ENCODE measurements around the gene OR2B2.

GRCh38 chr6:27901801-27902200, 10.4 kb downstream of the OR2B2 start:
- no peak for TF ChIP-seq CTCF (optimal IDR thresholded peaks at IDR 0.05 in 1 of 3, IDR thresholded peaks at IDR 0.05 in 1 of 3, conservative IDR thresholded peaks at IDR 0.05 in 1 of 3; ENCODE audit: extremely low read depth in 1 of 3, insufficient read depth in 2 of 3, low read length in 3 of 3)
- TF ChIP-seq EZH2 (IDR thresholded peaks at IDR 0.05; ENCODE audit: low read length) = no peak

Measured in keratinocyte (primary cell).